Activated T-cell treated with anti-CD3 and anti-CD28 coated beads for 24 hours (primary cell): ENCODE results near the gene OTOP3.

Experiments
- DNase-seq: peaks from one replicate; pipeline ENCODE4 v3.0.0-alpha.2; 2020; ENCODE audit warnings: low read depth

OTOP3 gene

DNA sequence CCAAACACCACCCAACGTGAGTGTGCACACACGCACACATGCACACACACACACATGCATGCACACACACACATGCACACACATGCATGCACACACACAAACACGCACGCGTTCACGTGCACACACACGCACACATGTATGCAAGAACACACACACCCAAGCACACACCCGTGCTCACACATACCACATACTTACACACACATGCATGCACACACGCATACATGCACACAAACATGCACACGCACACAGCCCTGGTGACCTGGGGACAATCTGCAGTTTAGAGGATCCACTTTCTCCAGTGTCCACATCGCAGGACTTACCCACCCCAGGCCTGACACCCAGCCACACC is 18.9 kb upstream of the OTOP3 start:
- no peak for DNase-seq

- DNase-seq, result no peak
These were observed 18.3 kb upstream of the OTOP3 start for GRCh38 chr17:74917430-74917829.

- no peak for DNase-seq
These were observed 16.8 kb upstream of the OTOP3 start for GRCh38 chr17:74918906-74919305.

DNA sequence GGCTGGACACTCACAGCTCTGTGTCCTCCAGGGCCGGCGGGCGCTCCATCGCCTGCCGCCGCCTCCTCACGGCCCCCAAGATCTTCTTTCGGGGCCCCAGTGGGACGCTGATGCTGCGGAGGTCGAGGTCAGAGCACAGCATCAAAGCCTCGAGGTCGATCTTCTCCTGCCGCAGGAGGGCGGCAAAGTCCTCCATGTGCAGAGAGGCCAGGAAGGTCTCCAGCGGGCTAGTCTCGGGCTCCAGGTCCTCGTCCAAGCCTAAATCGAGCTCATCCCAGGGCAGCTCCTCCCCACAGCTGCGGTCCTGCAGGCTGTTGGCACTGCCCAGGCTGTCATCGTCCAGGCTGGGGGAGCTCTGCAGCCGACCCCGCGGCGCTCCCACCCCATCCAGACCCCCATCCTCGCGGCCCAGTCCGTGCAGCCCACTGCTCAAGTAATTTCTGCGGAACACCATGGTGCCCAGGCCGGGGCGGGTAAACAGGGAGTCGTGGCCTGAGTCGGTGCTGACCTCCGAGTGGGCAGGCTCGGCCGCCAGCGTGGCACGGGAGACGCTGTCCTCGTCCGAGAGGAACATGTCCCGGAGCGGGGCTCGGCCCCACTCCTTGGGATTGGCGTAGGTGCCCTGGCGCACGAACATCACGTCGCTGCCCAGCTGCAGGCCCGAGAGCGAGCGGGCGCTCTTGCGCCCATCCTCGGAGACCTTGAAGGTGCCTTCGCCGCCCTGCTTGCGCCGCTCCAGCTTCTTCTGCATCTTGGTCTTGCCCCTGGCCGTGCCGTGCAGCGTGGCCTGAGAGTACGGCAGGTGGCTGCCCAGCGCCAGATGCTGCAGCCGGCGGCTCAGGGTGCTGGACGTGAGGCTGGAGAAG is 16.0 kb upstream of the OTOP3 start:
- DNase-seq, result no peak

- DNase-seq, result no peak
These were observed 15.4 kb upstream of the OTOP3 start for GRCh38 chr17:74920306-74920620.

DNA sequence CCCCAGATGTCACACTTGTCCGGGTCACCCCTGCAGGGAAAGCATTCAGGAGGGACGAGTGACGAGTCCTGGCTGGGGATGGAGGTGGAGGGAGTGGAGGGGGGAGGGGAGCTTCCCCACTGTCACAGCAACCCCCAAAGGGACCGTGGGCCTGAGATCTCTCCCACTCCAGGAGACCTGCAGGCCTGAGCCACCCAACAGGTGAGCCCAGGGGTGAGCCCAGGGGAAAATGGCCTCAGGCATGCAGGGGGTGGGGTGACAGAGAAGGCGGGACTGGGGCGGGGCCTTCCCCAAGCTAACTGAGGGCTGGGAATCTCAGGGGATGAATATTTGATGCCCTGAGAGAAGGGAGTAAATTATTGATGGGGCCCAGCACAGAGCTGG is 15.1 kb upstream of the OTOP3 start:
- no peak for DNase-seq

GRCh38 chr17:74921026-74921681 is 14.5 kb upstream of the OTOP3 start:
- DNase-seq, result no peak

DNA sequence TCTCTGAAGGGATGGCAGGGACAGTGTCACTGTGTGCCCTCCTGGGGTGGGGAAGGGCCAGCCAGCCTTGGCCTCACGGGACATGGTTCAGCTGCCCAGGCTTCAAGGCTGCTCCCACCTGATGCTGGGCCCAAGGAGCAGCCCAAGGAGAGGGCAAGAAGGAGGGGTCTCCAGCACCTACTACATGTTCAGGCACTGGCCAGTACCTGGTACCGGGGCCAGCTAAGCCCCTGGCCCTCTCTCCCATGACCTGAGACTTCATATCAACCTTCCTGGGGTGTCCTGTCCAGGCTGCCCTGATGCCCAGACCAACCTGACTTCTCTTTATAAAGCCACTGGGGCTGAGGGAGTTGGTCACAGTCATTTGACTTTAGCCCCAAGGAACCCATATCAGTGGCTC is 13.9 kb upstream of the OTOP3 start:
- DNase-seq, result no peak

GRCh38 chr17:74922172-74922571 is 13.5 kb upstream of the OTOP3 start:
- no peak for DNase-seq

DNA sequence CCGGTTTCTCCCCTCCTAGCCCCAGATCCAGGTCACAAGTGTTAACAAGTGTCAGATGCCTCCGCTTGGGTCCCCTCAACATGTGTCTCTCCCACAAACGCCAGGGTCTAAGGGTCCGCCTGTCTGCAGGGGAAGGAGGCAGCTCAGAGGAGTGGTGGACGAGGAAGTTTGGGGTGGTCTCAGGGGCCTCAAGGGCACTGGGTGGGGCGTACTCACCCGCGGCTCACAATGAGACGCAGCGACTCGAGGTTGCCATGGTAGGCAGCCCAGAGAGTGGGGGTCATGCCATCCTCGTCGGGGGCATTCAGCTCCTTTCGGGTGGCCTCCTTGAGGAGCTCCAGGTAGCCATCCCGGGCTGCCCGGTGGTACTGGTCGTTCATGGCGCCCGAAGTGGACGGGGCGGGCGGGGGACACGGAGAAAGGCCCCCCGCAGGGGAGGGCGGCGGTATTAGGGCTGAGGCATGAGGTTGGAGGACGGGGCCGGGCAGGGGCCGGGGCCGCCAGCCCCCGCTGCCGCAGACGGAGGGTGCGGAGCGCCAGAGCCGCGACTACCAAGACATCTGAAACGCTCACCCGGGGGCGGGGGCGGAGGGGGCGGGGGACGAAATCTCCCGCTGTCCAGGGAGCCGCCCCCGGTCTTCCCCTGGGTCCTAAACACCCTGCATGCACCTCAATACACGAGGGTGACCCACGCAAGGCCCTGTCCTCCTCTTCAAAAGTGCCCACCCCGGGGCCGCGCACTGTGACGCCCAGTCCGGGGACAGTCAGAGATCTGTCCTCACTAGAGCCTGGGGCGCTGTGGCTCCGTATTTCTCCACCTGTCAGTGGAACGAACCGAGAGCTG is 12.8 kb upstream of the OTOP3 start, which contains the start of gene USH1G:
Gene USH1G, minus strand, starts transcription at position 562 of the 844 bp plus-strand sequence. Its CDS starts 182 bp downstream, at position 380.
- no peak for DNase-seq

DNA sequence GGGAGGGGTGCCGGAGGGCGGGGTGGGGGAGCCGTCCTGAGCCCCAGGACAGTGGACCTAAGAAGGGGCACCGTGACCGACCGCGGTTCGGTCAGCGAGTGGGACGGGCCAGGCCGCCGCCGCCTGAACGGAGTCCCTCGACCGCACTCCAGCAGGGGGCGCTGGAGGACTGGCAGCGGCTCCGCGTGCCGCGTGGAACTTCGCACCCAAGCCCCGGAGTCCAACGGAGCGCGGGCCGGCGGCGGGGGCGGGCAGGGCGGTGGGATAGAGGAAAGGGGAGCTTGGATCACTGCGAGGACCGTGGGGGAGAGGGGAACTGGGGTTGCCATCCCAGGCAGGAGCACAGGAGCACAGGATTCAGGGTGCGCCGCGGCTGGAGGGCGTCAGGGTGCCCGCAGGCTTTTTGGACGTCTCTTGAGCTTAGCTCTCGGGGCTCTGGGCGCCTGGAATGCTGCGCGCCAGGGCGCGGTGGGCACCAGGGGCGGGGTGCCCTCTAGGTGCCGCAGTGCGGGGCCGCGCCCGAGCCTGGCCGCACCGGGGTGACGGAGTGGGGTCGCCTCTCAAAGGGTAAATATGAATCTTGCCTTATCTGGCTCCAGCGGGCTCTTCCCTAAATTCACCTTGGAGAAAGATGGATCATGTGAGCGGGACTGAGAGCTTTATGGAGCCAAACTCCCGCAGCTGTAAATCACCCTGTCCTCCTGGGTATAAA is 12.0 kb upstream of the OTOP3 start:
- DNase-seq, result peak; percentile 58

- DNase-seq, result no peak
These were observed 11.3 kb upstream of the OTOP3 start, which contains the start of gene OTOP2 for GRCh38 chr17:74924250-74924948. Gene OTOP2 (plus strand): TSS chr17:74924273. CDS start chr17:74924633, 360 bp downstream.

DNA sequence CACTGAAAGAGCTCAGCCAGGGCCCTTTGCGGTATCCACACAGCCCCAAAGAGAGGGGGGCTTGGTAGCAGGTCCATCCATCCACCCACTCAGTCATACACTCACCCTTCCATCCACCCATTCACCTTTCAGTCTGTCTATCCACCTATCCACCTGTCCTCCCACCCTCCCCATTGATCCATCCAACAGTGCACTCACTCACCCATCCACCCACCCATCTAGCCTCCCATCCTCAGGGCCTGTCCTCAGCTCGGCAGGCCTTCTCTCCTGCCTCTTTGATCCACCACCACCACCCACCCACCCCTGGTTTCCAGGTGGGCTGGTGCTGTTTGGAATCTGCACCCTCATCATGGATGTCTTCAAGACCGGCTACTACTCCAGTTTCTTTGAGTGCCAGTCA is 10.5 kb upstream of the OTOP3 start:
- DNase-seq, result no peak

- no peak for DNase-seq
These were observed 6.9 kb upstream of the OTOP3 start for GRCh38 chr17:74928786-74929185.

GRCh38 chr17:74930535-74931036 is 5.1 kb upstream of the OTOP3 start:
- no peak for DNase-seq

DNA sequence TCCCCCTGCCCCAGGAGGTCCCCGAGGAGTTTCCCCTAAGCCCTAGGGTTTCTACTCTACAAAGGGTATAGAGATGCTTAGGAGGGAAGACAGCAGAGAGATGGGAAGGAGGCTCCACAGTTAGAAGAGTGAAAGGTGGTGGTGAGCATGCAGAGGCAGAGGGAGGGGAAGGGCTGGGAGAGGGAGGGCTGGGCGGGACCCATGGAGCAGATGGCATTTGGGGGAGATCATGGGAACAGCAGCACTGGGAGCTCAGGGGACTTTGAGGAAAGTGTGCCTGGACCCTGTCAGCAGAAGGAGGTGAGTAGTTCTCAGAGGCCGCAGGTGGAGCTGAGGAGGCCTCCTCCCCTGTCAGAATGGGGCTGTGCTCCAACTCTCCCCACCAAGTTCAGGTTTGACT is 650 bp upstream of the OTOP3 start:
- DNase-seq, result no peak

- no peak for DNase-seq
These were observed 737 bp downstream of the OTOP3 start for GRCh38 chr17:74936470-74936799.

DNA sequence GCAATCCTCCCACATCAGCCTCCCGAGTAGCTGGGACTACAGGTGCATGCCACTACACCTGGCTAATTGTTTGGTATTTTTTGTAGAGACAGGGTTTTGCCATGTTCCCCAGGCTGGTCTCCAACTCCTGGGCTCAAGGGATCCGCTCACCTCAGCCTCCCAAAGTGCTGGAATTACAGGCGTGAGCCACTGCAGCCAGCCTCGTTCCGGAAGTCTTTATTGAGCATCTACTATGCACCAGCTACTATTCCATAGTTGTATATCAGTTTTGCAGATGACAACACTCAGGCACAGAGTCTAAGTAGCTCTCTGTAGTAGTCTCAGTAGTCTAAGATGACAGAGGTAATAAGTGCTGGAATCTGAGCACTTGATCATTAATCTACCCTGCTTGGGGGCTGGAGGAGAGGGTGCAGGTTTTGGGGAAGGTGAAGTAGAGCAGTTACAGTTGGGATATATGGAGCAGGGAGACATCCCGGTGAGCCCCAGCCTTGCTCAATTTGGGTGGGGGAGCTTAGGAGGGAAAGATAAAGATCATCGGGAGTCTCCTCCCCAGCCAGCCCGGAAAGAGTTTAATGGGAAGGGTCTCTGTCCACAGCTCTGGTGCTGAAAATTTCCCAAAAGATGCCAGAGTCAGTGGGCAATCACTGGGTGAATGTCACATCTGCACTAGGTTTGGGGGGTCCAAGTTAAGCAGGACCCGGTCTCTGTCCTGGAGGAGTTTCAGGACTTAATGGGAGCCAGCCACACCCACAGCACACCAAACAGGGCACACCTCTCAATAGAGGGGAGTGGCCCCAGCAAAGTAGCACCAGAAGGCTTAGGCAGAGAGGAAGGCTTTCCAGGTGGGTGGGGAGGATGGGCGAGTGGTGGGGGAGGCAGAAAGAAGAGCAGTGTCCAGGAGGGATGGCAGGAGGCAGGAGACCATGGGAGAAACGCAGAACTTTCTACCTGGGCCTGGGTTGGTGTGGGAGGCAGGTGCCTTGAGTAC is 1.7 kb downstream of the OTOP3 start:
- no peak for DNase-seq

GRCh38 chr17:74938194-74938950 is 2.7 kb downstream of the OTOP3 start:
- DNase-seq, result no peak
